Heart left ventricle (tissue), 16 donors: ENCODE data around the gene DYNC1H1. TPM values are rescaled to one million over a fixed set of nuclear protein-coding genes. Genes with fewer than 3 reads are reported as not detected.
A peak's percentile ranks its signal among the peaks of the same experiment; 100 is the strongest.

Experiments used
- ATAC-seq, 4 donors: fragments of 200-7000 bp; cut with Tn5 transposase; one replicate each; pipeline ENCODE4 v1.9.1; 2020 to 2022; ENCODE audit warnings: moderate library complexity in 4 of 4, mild to moderate bottlenecking in 3 of 4, moderate number of reproducible peaks in 1 of 4
- DNase-seq, 5 donors: peaks; one replicate each; pipeline ENCODE4 v3.0.0-alpha.2; 2020
- H3K27ac ChIP-seq, 12 donors: fragments of 200-600 bp; sonication (generic) in 4 of 12; one replicate each; pipeline versions ENCODE4 v1.5.0 to v1.8.0; 2016 to 2022; ENCODE audit warnings: mild to moderate bottlenecking in 2 of 12
- H3K27me3 ChIP-seq, 9 donors: fragments of 200-600 bp; sonication (generic) in 2 of 9; one replicate each; pipeline versions ENCODE4 v1.5.1 to v1.8.0; 2016 to 2022; ENCODE audit warnings: mild to moderate bottlenecking in 3 of 9
- H3K36me3 ChIP-seq, 9 donors: fragments of 200-600 bp; sonication (generic) in 2 of 9; one replicate each; pipeline versions ENCODE4 v1.5.0 to v1.8.0; 2018 to 2022; ENCODE audit warnings: mild to moderate bottlenecking in 2 of 9
- H3K4me1 ChIP-seq, 12 donors: fragments of 200-600 bp; sonication (generic) in 4 of 12; one replicate each; pipeline versions ENCODE4 v1.5.0 to v1.8.0; 2016 to 2022; ENCODE audit warnings: mild to moderate bottlenecking in 3 of 12
- H3K4me3 ChIP-seq, 12 donors: fragments of 200-600 bp; sonication (generic) in 4 of 12; one replicate each; pipeline versions ENCODE4 v1.5.0 to v1.8.0; 2017 to 2022; ENCODE audit warnings: mild to moderate bottlenecking in 9 of 12, moderate library complexity in 4 of 12
- H3K9me3 ChIP-seq, 12 donors: fragments of 200-600 bp; sonication (generic) in 4 of 12; one replicate each; pipeline versions ENCODE4 v1.5.0 to v1.8.0; 2016 to 2022; ENCODE audit warnings: mild to moderate bottlenecking in 1 of 12
- CTCF ChIP-seq, 12 donors: fragments of 200-600 bp; sonication (generic) in 4 of 12; IDR thresholded peaks; one replicate each; pipeline versions ENCODE4 v1.5.0 to v1.8.0; 2018 to 2022; ENCODE audit warnings: antibody characterized with exemption in 12 of 12, mild to moderate bottlenecking in 5 of 12
- POLR2A ChIP-seq, 2 donors: fragments of 450-650 bp; IDR thresholded peaks; one replicate each; pipeline ENCODE4 v1.6.1; 2017; ENCODE audit warnings: antibody characterized with exemption in 2 of 2, mild to moderate bottlenecking in 2 of 2, moderate library complexity in 2 of 2
- WGBS, 4 donors: extraction: QIAGEN DNeasy Blood & Tissue Kit in 2 of 4; methylation state at CpG; one replicate each; pipeline versions ENCODE4 v1.1.5 to v1.1.7; 2013 to 2018; 5-methylcytosine and 5-hydroxymethylcytosine counted together
- intact Hi-C, 10 donors: fragments of 100-400 bp; cut with DNase I; formaldehyde crosslinking; loops; one replicate each; pipeline versions ENCODE4 v1.11.1 to v1.14.2; 2022
- polyA plus RNA-seq, 2 donors: library from polyadenylated mRNA; stranded (reverse); fragments of 200-250 nt; gene quantifications; one replicate each; pipeline ENCODE4 v1.2.3, GENCODE V29; 2013
- total RNA-seq, 9 donors: library from RNA; depleted of rRNA in 2 of 9; stranded (reverse); fragments of >200 nt in 2 of 9; fragmentation: NEBNext Ultra II Directional in 3 of 9; extraction: Animal tissue kit (Norgen Biotek cat#: 25700) in 3 of 9; gene quantifications; one replicate each; pipeline versions ENCODE4 v1.1.0 to v1.2.4, GENCODE V29; 2016 to 2023
- donor health status: ischemic (EF 13 %, LVEDD 7.1; RV severe dilation, severe dysfunction).
- donor health status: healthy with polysubstance abuse.
- donor health status: DM: no; HTN: yes; CAD: no.
- donor health status: DM: no; HTN: no; CAD: no.
- donor health status: ischemic (EF 25% LVEDD 6.9; RV normal size, moderate dysfunction).
- donor health status: ischemic (EF 25% LVEDD 5.7; RV mildly dilated, moderate dysfunction).
- donor health status: healthy.
- donor health status: DM: yes; HTN: yes; CAD: no.
- donor health status: ischemic (EF 35%, LVEDD 5.7; RV mildly dilated, moderate dysfunction).
- donor health status: nonischemic (EF 11% LVEDD 7.7; RV severe dilation, severe dysfunction).
- donor health status: DM: yes; HTN: yes; CAD: no.
- donor health status: PGD.
- donor health status: ischemic (EF 29% LVEDD 5.4; RV normal size, mild dysfunction).
- donor health status: nonischemic (EF 23%, LVEDD 6.1; RV moderate dilation, normal function).

The DYNC1H1 gene
- total and polyA plus RNA-seq, 11 donors = 164 to 942 (median 553) TPM

- ATAC-seq (peak in 1 of 4 donors; percentile 26), DNase-seq (no peak)
- intact Hi-C loops = loop anchor here (5.0 to 10.0 kb wide), 7 partner anchors 33 to 391 kb away; partner anchors contain the start of genes DYNC1H1 (in 5 of the 10) and ZNF839 (in 1 of the 10)
- Histone ChIP-seq H3K27me3 (no peaks in the 10 kb centered on the region), H3K36me3 (no peaks in the 10 kb centered on the region), H3K4me1 (peaks cover 0 to 9% (median 0%) of the 10 kb centered on the region in 12 donors), H3K4me3 (no peak overlapping the region), H3K27ac (no peak overlapping the region), H3K9me3 (no peaks in the 10 kb centered on the region)
- TF ChIP-seq POLR2A (IDR thresholded peaks at IDR 0.05) (no peak), CTCF (IDR thresholded peaks at IDR 0.05) (no peak)
- 76 to 93% (median 88%) methylated on average over 5 to 6 of the region's 6 CpGs for WGBS, 4 donors
These were observed 131.0 kb downstream of the DYNC1H1 start for GRCh38 chr14:102095231-102095870.

GRCh38 chr14:102095871-102096568, 131.6 kb downstream of the DYNC1H1 start:
- H3K27me3 ChIP-seq = no peaks in the 10 kb centered on the region
- H3K27ac ChIP-seq = no peak overlapping the region
- no peak for TF ChIP-seq POLR2A (IDR thresholded peaks at IDR 0.05)
- no peak for TF ChIP-seq CTCF (IDR thresholded peaks at IDR 0.05)
- H3K4me3 ChIP-seq = no peak overlapping the region
- H3K4me1 ChIP-seq = peaks cover 0 to 9% (median 0%) of the 10 kb centered on the region in 12 donors
- DNase-seq (no peak), ATAC-seq (peak in 2 of 4 donors; percentile 19 to 21)
- intact Hi-C loops = loop anchor here (1.0 to 10.0 kb wide), 15 partner anchors 31 to 391 kb away; partner anchors contain the start of genes DYNC1H1 (in 5 of the 10) and ZNF839 (in 1 of the 10)
- 53 to 59% (median 56%) methylated on average over 8 of the region's 8 CpGs for WGBS, 4 donors
- peaks cover 0 to 3% (median 0%) of the 10 kb centered on the region in 9 donors for H3K36me3 ChIP-seq
- H3K9me3 ChIP-seq = no peaks in the 10 kb centered on the region

GRCh38 chr14:102096569-102097188, 132.3 kb downstream of the DYNC1H1 start:
- peak; percentile 69 to 91 (median 83) for TF ChIP-seq CTCF (IDR thresholded peaks at IDR 0.05)
- TF ChIP-seq POLR2A (IDR thresholded peaks at IDR 0.05) = no peak
- no peak overlapping the region for H3K4me3 ChIP-seq

More at GRCh38 chr14:102096569-102097188, 132.3 kb downstream of the DYNC1H1 start:
- Histone ChIP-seq H3K9me3 (no peaks in the 10 kb centered on the region), H3K27ac (no peak overlapping the region), H3K27me3 (no peaks in the 10 kb centered on the region), H3K36me3 (peaks cover 0 to 3% (median 0%) of the 10 kb centered on the region in 9 donors), H3K4me1 (peaks cover 0 to 9% (median 0%) of the 10 kb centered on the region in 12 donors)
- ATAC-seq (peak; percentile 81 to 91 (median 86)), DNase-seq (peak; percentile 83 to 91 (median 87))
- WGBS, 4 donors = 31 to 37% (median 33%) methylated on average over 12 of the region's 12 CpGs
- intact Hi-C loops = loop anchor here (1.0 to 10.0 kb wide), 15 partner anchors 32 to 392 kb away; partner anchors contain the start of genes DYNC1H1 (in 5 of the 10) and ZNF839 (in 1 of the 10)
